Lung (tissue), 12 donors: Measurements from ENCODE around the gene TMEM54. TPM values are rescaled to one million over a fixed set of nuclear protein-coding genes. Genes with fewer than 3 reads are reported as not detected.

Experiments
- ATAC-seq: fragments of 200-7000 bp; cut with Tn5 transposase; one replicate; pipeline ENCODE4 v1.9.1; 2020; ENCODE audit warnings: moderate number of reproducible peaks; ENCODE audit not compliant: insufficient read depth, low FRiP score
- DNase-seq, 3 donors: peaks; one replicate each; pipeline ENCODE4 v3.0.0-alpha.2; 2013 to 2017
- H3K27ac ChIP-seq, 2 donors: one replicate each; pipeline ENCODE4 v1.5.1; 2013; ENCODE audit warnings: mild to moderate bottlenecking in 2 of 2, moderate library complexity in 2 of 2, control low read depth in 1 of 2, inconsistent platforms in 1 of 2, low read depth in 1 of 2, low read length in 1 of 2
- H3K27me3 ChIP-seq, 3 donors: one replicate each; pipeline ENCODE4 v1.5.1; 2013; ENCODE audit warnings: low read length in 2 of 3; ENCODE audit not compliant: control insufficient read depth in 3 of 3, insufficient read depth in 3 of 3
- H3K36me3 ChIP-seq, 4 donors: one replicate each; pipeline ENCODE4 v1.5.1; 2013; ENCODE audit warnings: low read length in 4 of 4, mild to moderate bottlenecking in 1 of 4, moderate library complexity in 1 of 4; ENCODE audit not compliant: control insufficient read depth in 4 of 4, insufficient read depth in 4 of 4
- H3K4me1 ChIP-seq, 5 donors: one replicate each; pipeline ENCODE4 v1.5.1; 2013; ENCODE audit warnings: low read length in 5 of 5, mild to moderate bottlenecking in 2 of 5, moderate library complexity in 1 of 5; ENCODE audit not compliant: control insufficient read depth in 5 of 5, insufficient read depth in 5 of 5
- H3K4me3 ChIP-seq: one replicate; pipeline ENCODE4 v1.5.1; 2013; ENCODE audit warnings: mild to moderate bottlenecking, control low read depth, moderate library complexity
- H3K9ac ChIP-seq, 2 donors: one replicate each; pipeline ENCODE4 v1.5.1; 2013; ENCODE audit warnings: low read length in 2 of 2, control low read depth in 1 of 2; ENCODE audit not compliant: insufficient read depth in 1 of 2
- H3K9me3 ChIP-seq, 4 donors: one replicate each; pipeline ENCODE4 v1.5.1; 2013; ENCODE audit warnings: low read length in 3 of 4, mild to moderate bottlenecking in 1 of 4, moderate library complexity in 1 of 4; ENCODE audit not compliant: control insufficient read depth in 4 of 4, insufficient read depth in 3 of 4
- WGBS, 2 donors: extraction: QIAGEN DNeasy Blood & Tissue Kit; methylation state at CpG; one replicate each; pipeline ENCODE4 v1.1.7; 2013; 5-methylcytosine and 5-hydroxymethylcytosine counted together
- polyA plus RNA-seq, 2 donors: library from polyadenylated mRNA; stranded (reverse); fragments of 200-250 nt; gene quantifications; one replicate each; pipeline ENCODE4 v1.2.1, GENCODE V29; 2013
- total RNA-seq, 2 donors: library from RNA; depleted of rRNA in 1 of 2; stranded (reverse); fragments of >200 nt in 1 of 2; gene quantifications; one replicate each; pipeline ENCODE4 v1.2.1, GENCODE V29; 2014 to 2021
- TF ChIP-seq, protein P1 (sequence below): IDR thresholded peaks from 2 replicates; pipeline ENCODE4 v1.5.1; 2012; ENCODE audit warnings: mild to moderate bottlenecking; ENCODE audit errors: control extremely low read depth, extremely low read depth
- donor health status: control.
- donor health status: control.
- donor health status: Bipolar disorder and iron deficiency.
- donor health status: healthy.
- donor health status: DM: yes; HTN: yes; CAD: no.

Gene TMEM54
- total and polyA plus RNA-seq, 4 donors: 22.4 to 56.6 (median 43.1) TPM

DNA sequence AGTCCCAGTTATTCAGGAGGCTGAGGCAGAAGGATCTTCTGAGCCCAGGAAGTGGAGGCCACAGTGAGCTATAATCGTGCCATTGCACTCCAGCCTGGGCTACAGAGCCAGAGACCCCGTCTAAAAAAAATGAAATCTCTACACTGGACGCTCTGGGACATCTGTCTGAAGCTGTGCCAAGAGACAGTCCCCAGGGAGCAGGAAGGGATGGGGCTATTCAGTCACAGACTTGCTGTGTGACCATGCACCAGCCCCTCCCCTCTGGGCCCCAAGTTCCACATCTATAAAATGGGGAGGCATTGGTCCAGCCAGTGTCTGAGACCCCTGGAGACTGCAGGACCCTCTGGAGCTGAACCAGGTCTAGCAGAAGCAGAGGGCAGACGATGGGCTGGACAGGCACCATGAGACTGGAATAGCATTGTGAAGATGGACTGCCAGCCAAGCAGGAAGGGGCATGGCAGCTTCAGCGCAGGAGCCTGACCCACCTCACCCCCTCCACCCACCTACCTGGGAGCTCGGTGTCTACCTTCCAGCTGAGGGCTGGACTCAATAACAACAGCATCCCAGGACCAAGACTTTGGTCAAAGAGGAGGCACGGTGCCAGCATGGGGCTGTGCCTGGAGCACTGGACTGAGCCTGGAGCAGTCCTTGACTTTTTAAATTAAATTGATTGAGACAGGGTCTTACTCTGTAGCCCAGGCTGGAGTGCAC is 1.4 kb downstream of the TMEM54 start:
- no peak overlapping the region for H3K27ac ChIP-seq
- DNase-seq (no peak), ATAC-seq (no peak)
- H3K9me3 ChIP-seq: no peaks in the 10 kb centered on the region
- H3K27me3 ChIP-seq: peaks cover 0 to 13% (median 6%) of the 10 kb centered on the region in 3 donors
- H3K9ac ChIP-seq: no peak overlapping the region
- H3K36me3 ChIP-seq: no peaks in the 10 kb centered on the region
- H3K4me3 ChIP-seq: no peak overlapping the region
- H3K4me1 ChIP-seq: peaks cover 0 to 11% (median 0%) of the 10 kb centered on the region in 5 donors
- TF ChIP-seq, protein P1, sequence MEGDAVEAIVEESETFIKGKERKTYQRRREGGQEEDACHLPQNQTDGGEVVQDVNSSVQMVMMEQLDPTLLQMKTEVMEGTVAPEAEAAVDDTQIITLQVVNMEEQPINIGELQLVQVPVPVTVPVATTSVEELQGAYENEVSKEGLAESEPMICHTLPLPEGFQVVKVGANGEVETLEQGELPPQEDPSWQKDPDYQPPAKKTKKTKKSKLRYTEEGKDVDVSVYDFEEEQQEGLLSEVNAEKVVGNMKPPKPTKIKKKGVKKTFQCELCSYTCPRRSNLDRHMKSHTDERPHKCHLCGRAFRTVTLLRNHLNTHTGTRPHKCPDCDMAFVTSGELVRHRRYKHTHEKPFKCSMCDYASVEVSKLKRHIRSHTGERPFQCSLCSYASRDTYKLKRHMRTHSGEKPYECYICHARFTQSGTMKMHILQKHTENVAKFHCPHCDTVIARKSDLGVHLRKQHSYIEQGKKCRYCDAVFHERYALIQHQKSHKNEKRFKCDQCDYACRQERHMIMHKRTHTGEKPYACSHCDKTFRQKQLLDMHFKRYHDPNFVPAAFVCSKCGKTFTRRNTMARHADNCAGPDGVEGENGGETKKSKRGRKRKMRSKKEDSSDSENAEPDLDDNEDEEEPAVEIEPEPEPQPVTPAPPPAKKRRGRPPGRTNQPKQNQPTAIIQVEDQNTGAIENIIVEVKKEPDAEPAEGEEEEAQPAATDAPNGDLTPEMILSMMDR: no peak
- 74 to 86% methylated on average over 7 of the region's 7 CpGs for WGBS, 2 donors

DNA sequence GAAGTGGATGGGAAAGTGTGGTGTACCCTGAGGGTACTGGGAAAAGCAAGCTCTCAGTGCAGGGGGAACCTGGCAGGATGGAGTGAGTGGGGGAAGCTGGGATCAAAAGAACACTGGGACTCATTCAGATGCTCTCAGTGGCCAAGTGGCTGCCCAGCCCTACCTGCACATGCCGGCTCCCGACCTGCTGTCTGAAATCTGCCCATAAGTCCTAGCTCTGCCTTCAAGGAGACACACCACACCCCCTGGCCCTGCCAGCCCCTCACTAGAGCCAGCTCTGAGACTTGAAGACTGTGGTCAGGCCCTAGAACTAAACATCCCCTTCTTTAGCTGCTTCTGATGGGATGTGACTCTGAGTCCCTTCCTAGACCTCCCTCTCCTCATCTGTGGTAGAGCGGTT is 2.2 kb downstream of the TMEM54 start:
- Histone ChIP-seq H3K27me3 (peaks cover 2 to 14% (median 6%) of the 10 kb centered on the region in 3 donors), H3K4me1 (peaks cover 0 to 11% (median 2%) of the 10 kb centered on the region in 5 donors), H3K9ac (no peak overlapping the region), H3K9me3 (no peaks in the 10 kb centered on the region), H3K36me3 (no peaks in the 10 kb centered on the region), H3K27ac (no peak overlapping the region), H3K4me3 (no peak overlapping the region)
- DNase-seq (no peak), ATAC-seq (no peak)
- TF ChIP-seq, protein P1: no peak
- 92 to 94% methylated on average over 3 of the region's 3 CpGs for WGBS, 2 donors

DNA sequence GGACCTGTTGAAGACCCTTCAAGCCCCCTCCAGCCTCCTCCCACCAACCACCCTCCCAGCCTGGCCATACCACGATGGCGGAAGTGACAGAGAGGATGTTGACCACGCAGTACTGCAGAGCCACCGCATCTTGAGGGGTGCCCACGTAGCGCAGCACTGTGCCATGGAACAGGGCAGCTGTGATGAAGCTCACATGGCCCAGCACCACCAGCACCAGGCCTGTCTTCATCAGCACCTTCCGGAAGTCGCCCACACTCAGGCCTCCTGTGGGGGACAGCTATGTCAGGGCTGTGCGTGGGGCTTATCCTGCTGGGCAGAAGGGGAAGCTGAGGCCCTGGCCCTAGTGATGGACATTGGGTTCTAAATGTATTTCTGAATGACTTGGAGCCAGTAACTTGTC is 3.1 kb downstream of the TMEM54 start:
- Histone ChIP-seq H3K9ac (no peak overlapping the region), H3K9me3 (no peaks in the 10 kb centered on the region), H3K4me3 (no peak overlapping the region), H3K27me3 (peaks cover 3 to 14% (median 6%) of the 10 kb centered on the region in 3 donors), H3K27ac (no peak overlapping the region), H3K36me3 (no peaks in the 10 kb centered on the region), H3K4me1 (peaks cover 0 to 14% (median 2%) of the 10 kb centered on the region in 5 donors)
- DNase-seq (no peak), ATAC-seq (no peak)
- TF ChIP-seq, protein P1: no peak
- 92% methylated on average over 9 of the region's 9 CpGs for WGBS, 2 donors
